GM12875 (cell line): Measurements from ENCODE around the gene BTG4.

Experiments
- H3K4me3 ChIP-seq: one replicate; pipeline ENCODE4 v1.5.1; 2011; ENCODE audit warnings: low read depth, low read length, control low read depth
- CTCF ChIP-seq: IDR thresholded peaks from 2 replicates; pipeline ENCODE4 v1.5.1; 2011; ENCODE audit warnings: low read depth, mild to moderate bottlenecking, control low read depth, inconsistent platforms, low read length, moderate library complexity, borderline replicate concordance; ENCODE audit not compliant: insufficient read depth

The BTG4 gene

GRCh38 chr11:111535281-111535680, 23.1 kb upstream of the BTG4 start:
- TF ChIP-seq CTCF: no peak
- no peak overlapping the region for H3K4me3 ChIP-seq

- no peak overlapping the region for H3K4me3 ChIP-seq
- no peak for TF ChIP-seq CTCF
Measured at GRCh38 chr11:111532365-111532709, 20.2 kb upstream of the BTG4 start.

GRCh38 chr11:111531687-111532364, 19.6 kb upstream of the BTG4 start:
- H3K4me3 ChIP-seq: no peak overlapping the region
- TF ChIP-seq CTCF: no peak

GRCh38 chr11:111531136-111531535, 18.9 kb upstream of the BTG4 start:
- TF ChIP-seq CTCF: no peak
- no peak overlapping the region for H3K4me3 ChIP-seq

- no peak for TF ChIP-seq CTCF
- no peak overlapping the region for H3K4me3 ChIP-seq
Measured at GRCh38 chr11:111530091-111530490, 17.9 kb upstream of the BTG4 start.

GRCh38 chr11:111528557-111528956, 16.4 kb upstream of the BTG4 start:
- TF ChIP-seq CTCF: no peak

GRCh38 chr11:111527279-111527678, 15.1 kb upstream of the BTG4 start:
- no peak overlapping the region for H3K4me3 ChIP-seq
- no peak for TF ChIP-seq CTCF

More at GRCh38 chr11:111528557-111528956, 16.4 kb upstream of the BTG4 start:
- H3K4me3 ChIP-seq: no peak overlapping the region
